ENCODE measurements around the gene SLC22A1. TPM values are rescaled to one million over a fixed set of nuclear protein-coding genes. Genes with fewer than 3 reads are reported as not detected.

The SLC22A1 gene
- total RNA-seq, 1 donor from 2014 or later, result 0.27 TPM

DNA sequence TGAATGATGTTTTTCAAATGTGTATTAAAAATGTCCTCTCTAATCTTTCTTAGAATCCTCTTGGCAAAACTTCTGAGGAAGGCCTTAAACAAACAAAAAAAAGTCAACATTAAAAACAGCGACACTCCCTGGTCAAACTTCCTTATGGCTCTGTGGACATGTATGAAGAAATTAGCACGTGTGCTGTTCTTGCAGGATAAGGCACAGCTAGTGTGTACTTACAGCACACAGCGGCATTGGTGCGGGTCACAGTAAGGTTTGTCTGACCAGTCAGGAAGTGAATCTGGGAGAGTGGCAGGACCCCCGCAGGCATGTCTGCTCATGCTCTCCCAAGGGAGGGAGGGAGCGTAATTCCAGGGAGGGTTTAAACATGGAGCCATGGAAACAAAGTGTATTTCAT lies 38.8 kb downstream of the SLC22A1 start:
- Histone ChIP-seq H3K4me3 (no peak overlapping the region), H3K9me3 (replicated peaks) (peaks cover 4% of the 10 kb centered on the region), H3K4me1 (no peaks in the 10 kb centered on the region), H3K27me3 (ENCODE audit: low read depth) (peaks cover 17% of the 10 kb centered on the region), H3K27ac (replicated peaks) (no peak overlapping the region), H3K36me3 (no peaks in the 10 kb centered on the region)
- no peak for DNase-seq
- TF ChIP-seq, protein P1, sequence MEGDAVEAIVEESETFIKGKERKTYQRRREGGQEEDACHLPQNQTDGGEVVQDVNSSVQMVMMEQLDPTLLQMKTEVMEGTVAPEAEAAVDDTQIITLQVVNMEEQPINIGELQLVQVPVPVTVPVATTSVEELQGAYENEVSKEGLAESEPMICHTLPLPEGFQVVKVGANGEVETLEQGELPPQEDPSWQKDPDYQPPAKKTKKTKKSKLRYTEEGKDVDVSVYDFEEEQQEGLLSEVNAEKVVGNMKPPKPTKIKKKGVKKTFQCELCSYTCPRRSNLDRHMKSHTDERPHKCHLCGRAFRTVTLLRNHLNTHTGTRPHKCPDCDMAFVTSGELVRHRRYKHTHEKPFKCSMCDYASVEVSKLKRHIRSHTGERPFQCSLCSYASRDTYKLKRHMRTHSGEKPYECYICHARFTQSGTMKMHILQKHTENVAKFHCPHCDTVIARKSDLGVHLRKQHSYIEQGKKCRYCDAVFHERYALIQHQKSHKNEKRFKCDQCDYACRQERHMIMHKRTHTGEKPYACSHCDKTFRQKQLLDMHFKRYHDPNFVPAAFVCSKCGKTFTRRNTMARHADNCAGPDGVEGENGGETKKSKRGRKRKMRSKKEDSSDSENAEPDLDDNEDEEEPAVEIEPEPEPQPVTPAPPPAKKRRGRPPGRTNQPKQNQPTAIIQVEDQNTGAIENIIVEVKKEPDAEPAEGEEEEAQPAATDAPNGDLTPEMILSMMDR (IDR thresholded peaks at IDR 0.05; ENCODE audit: borderline replicate concordance), result no peak
- intact Hi-C loops (cut with micrococcal nuclease), result no loop called here

DNA sequence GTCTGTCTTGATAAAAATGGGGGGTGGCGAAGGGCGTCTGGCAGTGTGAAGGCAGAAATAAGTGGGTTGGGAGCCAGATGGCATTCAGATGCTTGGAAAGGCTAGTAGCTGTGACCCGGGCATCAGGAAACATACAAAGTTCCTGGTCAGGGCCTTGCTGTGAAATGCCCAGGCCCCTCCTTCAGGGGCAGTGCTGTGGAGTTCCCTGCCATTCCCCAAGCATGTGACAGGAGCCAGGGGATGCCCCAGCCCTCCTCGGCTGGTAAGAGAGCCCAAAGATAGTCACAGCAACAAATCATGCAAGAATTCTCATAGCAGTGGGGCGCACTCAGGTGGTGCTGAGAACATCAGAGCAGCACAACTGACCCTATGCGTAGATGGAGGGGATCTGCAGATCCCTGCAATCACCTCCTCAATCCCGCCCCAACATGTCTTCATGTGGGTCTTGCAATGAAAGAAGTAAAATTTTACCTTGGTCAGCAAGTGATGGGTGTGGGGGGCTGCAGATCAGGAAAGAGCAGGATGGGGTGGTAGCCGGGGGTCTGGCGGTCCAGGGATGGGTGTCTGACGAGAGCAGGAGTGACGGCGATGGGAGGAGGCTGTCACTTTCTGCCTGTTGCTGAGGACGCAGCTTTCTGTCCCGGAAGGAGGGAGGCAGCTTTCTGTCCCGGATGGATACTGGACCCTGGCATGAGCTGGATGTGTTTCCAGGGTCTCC lies 39.5 kb downstream of the SLC22A1 start:
- TF ChIP-seq, protein P1 (IDR thresholded peaks at IDR 0.05; ENCODE audit: borderline replicate concordance), result no peak
- H3K4me1 ChIP-seq, result no peaks in the 10 kb centered on the region
- no peak for DNase-seq
- peaks cover 4% of the 10 kb centered on the region for H3K9me3 ChIP-seq (replicated peaks)
- no peak overlapping the region for H3K27ac ChIP-seq (replicated peaks)
- no peaks in the 10 kb centered on the region for H3K36me3 ChIP-seq
- intact Hi-C loops (cut with micrococcal nuclease), result no loop called here
- H3K4me3 ChIP-seq, result no peak overlapping the region
- peaks cover 19% of the 10 kb centered on the region for H3K27me3 ChIP-seq (ENCODE audit: low read depth)

DNA sequence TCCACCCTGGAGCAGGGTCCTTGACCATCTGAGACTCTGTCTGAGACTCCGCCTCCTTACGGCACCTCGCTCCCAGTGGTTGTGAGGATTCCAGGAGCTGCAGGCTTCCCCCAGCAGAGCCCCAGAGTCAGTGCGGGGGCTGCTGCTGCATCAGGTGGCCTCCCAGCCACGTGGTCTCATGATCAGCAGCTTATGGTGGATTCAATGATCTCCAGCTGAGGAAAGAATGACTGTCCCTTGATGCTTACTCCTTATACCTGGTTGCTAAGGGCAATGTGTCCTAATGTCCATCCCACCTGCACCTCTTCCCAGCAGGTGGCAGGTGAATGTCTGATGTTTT lies 40.0 kb downstream of the SLC22A1 start:
- peaks cover 24% of the 10 kb centered on the region for H3K27me3 ChIP-seq (ENCODE audit: low read depth)
- H3K27ac ChIP-seq (replicated peaks), result no peak overlapping the region
- H3K9me3 ChIP-seq (replicated peaks), result peaks cover 4% of the 10 kb centered on the region
- no peak for DNase-seq
- no peaks in the 10 kb centered on the region for H3K4me1 ChIP-seq
- no peak overlapping the region for H3K4me3 ChIP-seq
- H3K36me3 ChIP-seq, result no peaks in the 10 kb centered on the region
- TF ChIP-seq, protein P1 (IDR thresholded peaks at IDR 0.05; ENCODE audit: borderline replicate concordance), result no peak
- intact Hi-C loops (cut with micrococcal nuclease), result no loop called here

DNA sequence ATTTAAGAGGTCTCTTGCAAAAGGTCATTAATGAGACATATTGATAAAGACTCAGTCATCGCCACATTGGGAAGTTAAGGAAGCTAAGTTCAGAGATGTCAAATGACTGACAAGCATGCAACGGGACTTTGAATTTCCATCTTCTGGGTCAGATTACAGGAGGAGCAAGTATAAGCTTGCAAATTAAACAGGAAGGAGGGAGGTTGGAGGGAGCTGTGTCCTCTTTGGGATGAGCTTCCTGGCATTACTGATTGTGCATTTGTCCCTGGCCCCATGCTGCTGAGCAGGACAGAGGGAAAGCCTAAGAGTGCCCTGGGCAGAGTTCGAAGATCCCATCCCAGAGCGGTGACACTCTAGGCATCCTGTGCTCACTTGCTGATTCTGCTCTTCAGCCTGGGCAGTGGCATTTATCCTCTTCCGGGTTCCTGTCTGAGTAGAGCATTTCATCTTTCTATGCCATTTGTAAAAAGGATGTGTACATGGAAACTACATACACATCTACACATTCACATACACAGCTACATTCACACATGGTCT lies 40.5 kb downstream of the SLC22A1 start:
- intact Hi-C loops (cut with micrococcal nuclease), result no loop called here
- peaks cover 4% of the 10 kb centered on the region for H3K9me3 ChIP-seq (replicated peaks)
- TF ChIP-seq, protein P1 (IDR thresholded peaks at IDR 0.05; ENCODE audit: borderline replicate concordance), result no peak

DNA sequence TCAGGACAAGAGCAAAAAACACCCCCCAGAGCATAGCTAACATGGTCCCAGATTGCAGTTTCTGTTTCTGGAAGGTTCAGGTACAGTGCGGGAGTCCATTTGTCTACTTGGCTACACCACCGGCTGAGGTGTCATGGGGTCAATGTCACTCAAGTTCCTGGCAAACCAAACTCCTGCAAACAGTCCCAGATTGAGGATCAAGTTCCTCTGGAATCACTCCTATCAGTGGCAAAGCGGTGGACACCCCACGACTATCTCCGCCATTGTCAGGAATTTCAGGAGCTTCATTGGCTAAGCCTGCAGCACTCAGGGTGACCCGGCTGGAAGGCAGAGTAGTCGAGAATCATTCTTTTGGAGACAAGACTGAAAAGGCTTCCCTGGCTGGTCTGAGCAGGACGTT lies 41.8 kb downstream of the SLC22A1 start:
- Histone ChIP-seq H3K9me3 (replicated peaks) (peaks cover 4% of the 10 kb centered on the region), H3K4me1 (no peaks in the 10 kb centered on the region), H3K27ac (replicated peaks) (no peak overlapping the region), H3K36me3 (no peaks in the 10 kb centered on the region), H3K27me3 (ENCODE audit: low read depth) (peaks cover 33% of the 10 kb centered on the region), H3K4me3 (no peak overlapping the region)
- TF ChIP-seq, protein P1 (IDR thresholded peaks at IDR 0.05; ENCODE audit: borderline replicate concordance), result no peak
- no peak for DNase-seq
- intact Hi-C loops (cut with micrococcal nuclease), result no loop called here

More for the DNA sequence above, 40.5 kb downstream of the SLC22A1 start:
- H3K27me3 ChIP-seq (ENCODE audit: low read depth), result peaks cover 29% of the 10 kb centered on the region
- no peak overlapping the region for H3K27ac ChIP-seq (replicated peaks)
- DNase-seq, result no peak
- H3K4me3 ChIP-seq, result no peak overlapping the region
- no peaks in the 10 kb centered on the region for H3K4me1 ChIP-seq
- H3K36me3 ChIP-seq, result no peaks in the 10 kb centered on the region

All from left ventricle myocardium inferior (tissue), 1 donor.